NCI-H82 treated with DMSO at 0.1 percent for 48 hours (cell line): ENCODE data around the gene CD79A.

Experiments
- DNase-seq: peaks from one replicate; lab custom pipeline; 2025; ENCODE audit not compliant: unreplicated experiment; lab: John Stamatoyannopoulos, UW

CD79A gene

GRCh38 chr19:41918095-41918494 lies 41.0 kb downstream of the CD79A start:
- no peak for DNase-seq

DNA sequence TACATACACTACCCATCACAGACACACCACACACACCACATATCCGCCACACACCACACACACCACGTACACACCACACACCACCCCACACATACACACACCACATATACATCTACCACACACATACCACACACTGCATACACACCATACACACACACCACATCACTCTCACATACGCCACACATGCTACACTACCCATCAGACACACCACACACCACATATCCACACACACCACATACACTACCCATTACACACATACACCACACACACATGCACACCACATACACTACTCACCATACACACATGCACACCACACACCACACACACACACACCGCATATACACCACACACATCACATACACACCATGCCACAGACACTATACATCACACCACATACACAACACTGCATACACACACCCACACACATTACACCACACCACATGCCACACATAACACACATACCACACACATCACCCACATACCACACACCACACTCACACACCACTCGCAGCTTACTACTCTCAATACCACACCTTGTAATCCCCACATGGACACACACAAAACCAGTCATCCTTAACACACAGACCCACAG lies 41.7 kb downstream of the CD79A start:
- no peak for DNase-seq

DNA sequence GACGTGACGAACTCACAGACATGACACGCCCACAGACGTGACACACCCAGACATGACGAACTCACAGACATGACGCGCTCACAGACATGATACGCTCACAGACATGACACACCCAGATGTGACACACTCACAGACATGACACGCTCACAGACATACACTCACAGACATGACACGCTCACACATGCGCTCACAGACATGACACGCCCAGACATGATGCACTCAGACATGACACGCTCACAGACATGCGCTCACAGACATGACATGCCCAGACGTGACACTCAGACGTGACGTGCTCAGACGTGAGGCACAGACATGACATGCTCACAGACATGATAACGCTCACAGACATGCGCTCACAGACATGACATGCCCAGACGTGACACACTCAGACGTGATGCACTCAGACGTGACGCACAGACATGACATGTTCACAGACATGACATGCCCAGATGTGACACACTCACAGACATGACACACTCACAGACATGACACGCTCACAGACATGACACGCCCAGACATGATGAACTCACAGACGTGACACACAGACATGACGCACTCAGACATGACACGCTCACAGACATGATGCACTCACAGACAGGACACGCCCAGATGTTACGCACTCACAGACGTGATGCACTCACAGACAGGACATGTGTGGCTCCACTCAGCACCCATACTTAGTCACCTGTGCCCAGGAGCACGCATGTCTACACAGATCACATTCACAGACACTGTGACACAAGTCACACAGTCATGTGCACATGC lies 43.1 kb downstream of the CD79A start:
- no peak for DNase-seq

DNA sequence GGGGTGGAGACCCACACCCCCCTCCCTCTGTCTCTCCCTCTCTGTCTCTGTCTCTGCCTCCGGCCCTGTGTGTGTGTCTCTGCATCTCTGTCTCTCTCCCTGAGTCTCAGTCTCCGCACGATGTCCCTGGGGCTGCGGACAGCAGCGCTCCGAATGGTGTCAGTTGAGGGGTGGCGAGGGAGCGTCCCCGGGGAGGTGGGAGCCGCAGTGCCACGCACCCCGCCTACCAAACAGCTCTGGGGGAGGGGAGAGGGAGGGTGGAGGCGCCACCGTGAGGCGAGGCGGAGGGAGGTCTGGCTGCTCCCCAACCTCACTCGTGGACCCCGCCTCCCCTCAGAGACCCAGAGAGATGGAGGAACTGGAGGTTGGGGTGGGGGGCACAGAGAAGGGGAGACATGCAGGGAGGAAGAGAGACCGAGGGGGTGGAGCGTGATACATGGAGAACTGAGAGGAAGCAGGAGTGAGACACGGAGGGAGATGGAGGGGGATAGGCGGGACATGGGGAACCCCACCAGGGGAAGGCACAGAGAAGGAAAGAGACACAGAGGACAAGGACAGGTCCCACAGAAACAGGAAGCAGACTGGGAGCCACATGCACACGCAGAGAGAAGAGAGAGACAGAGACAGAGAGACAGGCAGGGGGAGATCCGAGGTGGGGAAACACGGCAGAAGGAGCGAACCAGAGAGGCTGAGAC lies 44.0 kb downstream of the CD79A start:
- no peak for DNase-seq

DNA sequence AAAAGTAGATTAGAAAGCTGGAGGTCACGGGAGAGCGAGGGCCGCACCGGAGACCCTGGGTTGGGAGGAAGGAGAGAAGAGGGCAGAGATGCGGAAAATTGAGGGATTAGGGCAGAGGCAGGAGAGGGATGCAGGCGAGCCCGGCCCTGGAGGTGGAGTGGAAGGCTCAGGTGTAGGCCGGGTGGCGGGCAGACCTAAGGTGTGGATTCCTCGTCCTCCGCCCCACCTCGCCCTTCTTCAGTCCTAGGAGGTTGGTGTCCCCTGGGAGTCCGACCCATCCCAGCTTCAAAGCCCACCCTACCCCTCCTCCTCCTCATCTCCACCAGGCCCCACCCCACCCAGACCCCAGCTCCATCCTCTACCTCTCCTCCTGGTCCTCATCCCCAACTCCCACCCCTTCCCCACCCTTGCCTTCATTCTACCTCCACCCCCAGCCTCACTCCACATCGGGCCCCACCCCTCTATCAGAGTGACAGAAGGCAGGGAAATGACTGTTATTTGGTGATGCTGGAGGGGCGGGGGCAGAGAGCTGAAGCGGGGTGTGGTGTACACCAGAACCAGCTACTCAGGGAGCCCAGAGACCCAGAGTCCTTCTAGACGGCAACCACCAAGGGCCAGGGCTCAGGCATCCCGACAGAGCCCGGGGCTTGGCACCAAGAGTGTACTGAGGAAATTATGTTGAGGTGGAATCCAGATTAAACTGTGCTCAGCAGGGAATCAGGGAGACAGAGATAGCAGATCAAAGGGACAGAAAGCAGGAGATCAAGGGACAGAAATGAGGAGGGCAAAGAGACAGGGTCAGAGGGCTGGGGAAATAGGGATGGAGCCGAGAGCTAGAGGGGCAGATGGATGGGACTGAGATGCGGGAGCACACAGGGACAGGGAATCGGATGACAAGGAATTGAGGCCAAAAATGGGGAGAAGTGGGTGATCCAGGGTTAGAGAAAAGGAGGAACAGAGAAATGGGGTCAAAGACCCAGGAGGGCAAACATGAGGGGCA lies 44.8 kb downstream of the CD79A start:
- DNase-seq: no peak

DNA sequence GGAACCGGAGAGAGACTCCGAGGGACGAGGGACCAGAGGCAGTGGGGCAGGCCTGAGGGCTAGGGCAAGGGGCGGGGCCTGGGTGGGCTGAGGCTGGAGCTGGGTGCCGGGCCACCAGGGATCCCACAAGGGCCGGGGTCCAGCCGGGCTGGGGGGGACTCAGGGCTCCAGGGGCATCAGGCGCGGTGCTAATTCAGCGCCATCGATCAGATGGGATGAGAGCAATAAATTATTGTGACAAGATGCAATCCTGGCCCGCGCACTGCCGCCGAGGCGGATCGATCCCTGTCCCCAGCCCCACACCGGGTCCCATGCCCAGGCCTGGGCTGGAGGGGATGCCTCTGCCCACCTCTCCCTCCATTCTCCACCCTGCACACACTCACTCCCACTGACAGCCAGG lies 45.5 kb downstream of the CD79A start:
- no peak for DNase-seq

DNA sequence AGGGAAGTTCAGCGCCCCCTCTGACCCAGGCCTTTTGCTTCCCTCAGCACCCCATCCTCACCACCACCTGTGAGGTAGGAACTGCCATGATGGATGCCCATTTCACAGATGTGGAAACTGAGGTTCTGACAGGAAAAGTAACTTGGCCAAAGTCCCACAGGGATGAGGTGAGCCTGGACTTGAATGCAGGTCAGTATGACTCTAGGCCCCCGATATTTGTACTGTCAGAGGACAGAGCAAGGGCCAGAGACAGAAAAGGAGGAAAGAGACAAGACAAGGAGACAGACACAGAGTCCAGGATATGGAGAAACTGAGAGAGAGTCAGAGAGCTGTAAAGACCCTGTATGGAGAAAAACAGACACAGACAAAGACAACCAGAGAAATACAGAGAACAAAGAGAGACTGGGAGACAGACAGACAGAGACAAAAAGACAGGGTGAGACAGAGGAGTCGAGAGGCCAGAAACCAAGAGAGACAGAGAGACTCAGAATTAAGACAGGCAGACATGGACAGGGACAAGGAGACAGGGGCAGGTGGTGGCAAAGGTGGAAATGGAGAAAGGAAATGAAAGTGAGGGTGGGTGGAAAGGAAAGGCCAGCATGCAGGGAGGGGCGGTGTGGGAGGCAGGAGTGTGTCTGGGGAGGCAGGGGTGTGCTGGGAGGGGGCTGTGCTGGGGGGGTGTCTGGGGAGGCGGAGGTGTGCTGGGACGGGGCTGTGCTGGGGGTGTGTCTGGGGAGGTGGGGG lies 46.1 kb downstream of the CD79A start:
- DNase-seq: no peak

GRCh38 chr19:41924151-41925145 lies 47.4 kb downstream of the CD79A start:
- DNase-seq: no peak

GRCh38 chr19:41925208-41926003 lies 48.3 kb downstream of the CD79A start:
- no peak for DNase-seq

DNA sequence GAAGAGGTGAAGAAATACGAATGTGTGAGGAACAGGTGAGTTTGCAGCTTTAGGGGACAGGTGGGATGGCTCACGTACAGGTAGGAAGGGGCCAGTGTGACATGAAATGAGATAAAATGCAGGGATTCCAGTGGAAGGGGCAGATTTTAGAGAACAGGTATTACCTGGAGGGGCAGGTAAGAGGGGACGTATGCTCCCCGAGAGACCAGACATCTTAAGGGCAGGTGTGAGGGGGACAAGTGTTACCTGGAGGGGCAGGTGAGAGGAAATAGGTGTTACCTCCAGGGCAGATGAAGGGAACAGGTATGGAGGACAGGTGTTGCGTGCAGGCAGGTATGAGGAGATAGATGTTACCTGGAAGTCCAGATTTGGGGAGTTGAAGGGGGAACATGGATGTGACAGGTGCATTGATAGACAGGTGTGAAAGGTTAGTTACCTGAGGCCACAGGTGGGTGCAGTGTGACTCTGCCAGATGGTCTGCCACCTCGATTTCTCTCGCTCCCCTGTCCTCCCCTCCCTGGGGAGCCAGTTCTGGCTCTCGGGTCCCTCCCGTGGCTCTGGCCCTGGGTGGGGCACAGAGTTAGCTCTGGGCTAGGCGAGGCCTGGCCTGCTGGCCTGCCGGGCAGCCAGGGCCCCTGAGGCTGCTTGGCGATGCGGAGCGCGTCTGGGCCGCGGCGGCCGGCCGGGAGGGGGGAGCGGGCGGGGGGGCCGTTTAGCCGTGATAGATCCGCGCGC lies 49.1 kb downstream of the CD79A start:
- no peak for DNase-seq

DNA sequence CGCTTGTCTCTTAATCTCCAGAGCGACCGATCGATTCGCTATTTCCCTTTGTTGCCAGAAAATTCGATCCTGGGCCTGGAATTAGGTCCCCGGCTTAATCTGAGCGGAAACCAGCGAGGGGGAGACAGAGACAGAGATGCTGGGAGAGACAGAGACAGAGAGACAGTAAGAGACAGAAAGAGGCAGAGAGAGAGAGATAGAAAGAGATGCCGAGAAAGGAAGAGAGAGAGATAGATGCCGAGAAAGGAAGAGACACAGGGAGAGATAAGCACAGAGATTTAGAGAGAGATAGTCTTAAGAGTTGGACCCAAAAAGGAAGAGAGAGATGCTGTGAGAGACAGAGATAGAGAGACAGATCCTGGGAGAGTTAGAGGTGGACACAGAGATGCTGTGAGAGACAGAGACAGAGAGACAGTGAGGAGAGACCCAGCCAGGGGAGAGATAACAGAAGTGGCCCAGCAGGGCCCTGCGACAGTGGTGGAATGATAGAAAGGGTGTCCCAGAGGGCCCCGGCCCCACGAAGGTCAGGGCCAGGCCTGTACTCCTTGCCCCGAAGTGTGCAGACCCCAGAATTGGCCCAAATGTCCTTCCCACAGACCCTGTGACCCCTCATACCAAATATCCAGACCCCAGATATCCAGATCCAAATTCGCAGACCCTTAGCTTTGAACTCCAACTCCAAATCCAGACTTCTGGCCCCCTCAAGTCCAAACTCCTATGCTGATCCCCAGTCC lies 49.9 kb downstream of the CD79A start:
- DNase-seq: no peak

DNA sequence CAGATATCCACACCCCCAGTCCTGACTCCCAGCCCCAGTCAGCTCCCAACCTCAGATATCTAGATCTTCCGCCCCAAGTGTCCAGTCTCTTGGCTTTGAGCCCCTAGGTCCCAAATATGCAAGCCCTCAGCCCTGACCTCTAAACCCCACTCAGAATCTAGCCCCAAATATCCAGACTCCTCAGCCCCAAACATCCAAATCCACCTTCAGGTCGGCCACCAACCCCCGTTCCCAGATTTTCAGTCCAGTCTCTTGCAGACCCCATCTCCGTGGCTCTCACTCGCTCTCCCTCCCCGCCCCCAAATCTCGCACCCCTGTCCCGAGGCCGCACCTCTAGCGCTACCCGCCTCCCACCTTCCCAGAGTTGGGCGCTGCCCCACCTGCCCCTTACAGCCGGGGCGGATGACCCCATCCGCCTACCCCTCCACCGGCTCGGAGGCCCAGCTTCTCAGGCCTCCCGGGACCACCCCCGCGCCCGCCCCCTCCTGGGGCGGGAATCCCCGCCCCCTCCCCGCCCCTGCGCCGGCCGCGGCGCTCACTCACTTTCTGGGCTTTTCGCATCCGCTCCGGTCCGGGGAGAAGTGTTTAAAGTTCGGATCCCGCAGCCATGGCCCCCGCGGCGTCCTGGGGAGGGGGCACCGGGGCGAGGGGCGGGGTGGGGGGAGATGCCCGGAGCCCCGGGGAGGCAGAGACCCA lies 50.6 kb downstream of the CD79A start:
- no peak for DNase-seq

- DNase-seq: no peak
These were observed 51.2 kb downstream of the CD79A start, which contains the start of gene ERFL for GRCh38 chr19:41928221-41928683. ERFL (minus strand) TSS chr19:41928449; CDS start chr19:41912919, 15,530 bp downstream.

- no peak for DNase-seq
These were observed 51.9 kb downstream of the CD79A start for GRCh38 chr19:41928754-41929535.

GRCh38 chr19:41929536-41930071 lies 52.5 kb downstream of the CD79A start:
- DNase-seq: no peak
